AG10803 (cell line): ENCODE data around the gene SRRD.

Experiments
- DNase-seq: peaks from one replicate; pipeline ENCODE4 v3.0.0; 2010; ENCODE audit warnings: low read depth
- H3K4me3 ChIP-seq: 2 replicates; pipeline ENCODE4 v1.5.1; 2011; ENCODE audit warnings: mild to moderate bottlenecking, low read length, control low read depth
- TF ChIP-seq, protein P1 (sequence below): conservative IDR thresholded peaks from 2 replicates; pipeline ENCODE4 v1.5.1; 2011; ENCODE audit warnings: mild to moderate bottlenecking, low read length, control low read depth, inconsistent platforms

The SRRD gene

DNA sequence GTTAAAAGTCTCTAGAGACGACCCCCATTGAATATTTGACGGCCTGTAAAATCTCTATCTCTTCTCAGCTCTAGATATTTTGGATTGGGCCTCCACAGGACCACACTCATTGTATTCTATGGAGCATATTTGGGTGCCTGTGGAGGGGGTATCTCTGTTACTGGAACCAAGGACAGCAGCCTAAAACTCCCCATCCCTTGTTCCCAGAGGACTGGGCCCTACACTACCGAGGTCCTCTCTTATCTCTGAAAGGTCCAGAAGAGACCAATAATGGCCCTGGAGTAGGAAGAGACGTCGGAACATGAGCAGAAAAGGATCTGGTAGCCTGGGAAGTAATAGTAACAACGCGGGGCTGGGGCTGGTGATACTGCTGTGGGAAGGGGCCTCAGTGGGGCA is 636 bp upstream of the SRRD start:
- peak overlapping the region; percentile 92 for H3K4me3 ChIP-seq
- no peak for DNase-seq
- TF ChIP-seq, protein P1, sequence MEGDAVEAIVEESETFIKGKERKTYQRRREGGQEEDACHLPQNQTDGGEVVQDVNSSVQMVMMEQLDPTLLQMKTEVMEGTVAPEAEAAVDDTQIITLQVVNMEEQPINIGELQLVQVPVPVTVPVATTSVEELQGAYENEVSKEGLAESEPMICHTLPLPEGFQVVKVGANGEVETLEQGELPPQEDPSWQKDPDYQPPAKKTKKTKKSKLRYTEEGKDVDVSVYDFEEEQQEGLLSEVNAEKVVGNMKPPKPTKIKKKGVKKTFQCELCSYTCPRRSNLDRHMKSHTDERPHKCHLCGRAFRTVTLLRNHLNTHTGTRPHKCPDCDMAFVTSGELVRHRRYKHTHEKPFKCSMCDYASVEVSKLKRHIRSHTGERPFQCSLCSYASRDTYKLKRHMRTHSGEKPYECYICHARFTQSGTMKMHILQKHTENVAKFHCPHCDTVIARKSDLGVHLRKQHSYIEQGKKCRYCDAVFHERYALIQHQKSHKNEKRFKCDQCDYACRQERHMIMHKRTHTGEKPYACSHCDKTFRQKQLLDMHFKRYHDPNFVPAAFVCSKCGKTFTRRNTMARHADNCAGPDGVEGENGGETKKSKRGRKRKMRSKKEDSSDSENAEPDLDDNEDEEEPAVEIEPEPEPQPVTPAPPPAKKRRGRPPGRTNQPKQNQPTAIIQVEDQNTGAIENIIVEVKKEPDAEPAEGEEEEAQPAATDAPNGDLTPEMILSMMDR, result no peak

DNA sequence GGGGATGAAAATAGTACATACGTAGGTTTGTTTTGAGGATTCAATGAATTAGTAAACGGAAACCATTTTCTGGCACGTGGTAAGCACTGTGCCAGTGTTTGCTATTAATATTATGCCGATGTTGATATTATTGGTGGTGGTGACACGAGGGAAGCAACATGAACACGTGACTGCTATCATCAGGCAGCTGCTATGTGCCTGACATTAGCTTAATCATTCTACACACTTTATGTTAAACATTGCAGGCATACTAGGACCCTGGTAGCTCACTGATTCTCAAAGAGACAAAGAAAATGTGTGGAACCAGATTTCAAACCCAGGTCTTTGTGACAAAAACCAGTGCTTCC is 656 bp downstream of the SRRD start:
- TF ChIP-seq, protein P1, result no peak
- no peak for DNase-seq
- peak overlapping the region; percentile 77 for H3K4me3 ChIP-seq

DNA sequence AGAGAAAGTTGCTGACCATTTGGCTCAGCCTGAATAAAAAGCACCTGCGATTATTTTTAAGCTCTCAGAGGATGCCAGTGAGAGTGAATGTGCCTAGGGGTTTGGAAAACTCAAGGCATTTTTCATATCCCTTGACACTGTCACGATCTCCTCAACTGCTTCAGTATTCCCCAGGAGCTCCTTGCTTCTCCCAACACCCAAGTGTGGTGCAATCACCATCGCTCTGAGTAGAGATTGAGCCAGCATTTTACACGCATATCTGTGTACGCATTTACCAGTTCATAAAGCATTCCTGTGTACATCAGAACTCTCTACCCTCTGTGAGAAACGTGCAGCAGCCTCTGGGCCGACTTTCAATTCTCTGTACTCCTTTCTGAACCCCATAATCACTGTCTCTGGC is 1.3 kb downstream of the SRRD start:
- TF ChIP-seq, protein P1, result no peak
- DNase-seq, result peak; percentile 60
- peak overlapping the region; percentile 12 for H3K4me3 ChIP-seq

DNA sequence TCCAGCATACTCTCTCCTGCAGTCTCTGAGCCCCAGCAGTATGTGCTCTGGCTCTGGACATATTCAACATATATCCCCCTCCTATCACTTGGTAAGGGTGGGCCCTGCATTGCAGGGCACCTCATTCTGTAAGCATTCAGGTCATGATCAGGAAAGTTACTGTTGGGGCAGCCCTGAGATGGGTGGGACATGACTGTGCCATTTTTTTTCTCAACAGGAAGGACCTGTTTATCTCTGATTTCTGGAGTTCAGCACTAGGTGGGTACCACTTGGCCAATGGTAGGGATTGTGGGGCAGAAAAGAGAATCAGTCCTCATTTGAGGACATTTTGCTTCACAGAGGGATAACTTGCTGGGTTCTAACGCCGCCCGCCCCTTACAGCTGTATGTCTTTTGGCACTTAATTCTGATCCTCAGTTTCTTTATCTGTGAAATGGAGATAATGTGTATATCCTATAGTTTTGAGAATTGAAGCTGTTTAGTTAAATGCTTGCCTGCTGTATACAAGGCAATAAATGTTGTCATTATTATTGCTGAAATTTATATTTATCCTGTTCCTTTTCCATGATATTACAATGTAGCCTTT is 2.2 kb downstream of the SRRD start:
- H3K4me3 ChIP-seq, result no peak overlapping the region
- no peak for DNase-seq
- TF ChIP-seq, protein P1, result no peak

DNA sequence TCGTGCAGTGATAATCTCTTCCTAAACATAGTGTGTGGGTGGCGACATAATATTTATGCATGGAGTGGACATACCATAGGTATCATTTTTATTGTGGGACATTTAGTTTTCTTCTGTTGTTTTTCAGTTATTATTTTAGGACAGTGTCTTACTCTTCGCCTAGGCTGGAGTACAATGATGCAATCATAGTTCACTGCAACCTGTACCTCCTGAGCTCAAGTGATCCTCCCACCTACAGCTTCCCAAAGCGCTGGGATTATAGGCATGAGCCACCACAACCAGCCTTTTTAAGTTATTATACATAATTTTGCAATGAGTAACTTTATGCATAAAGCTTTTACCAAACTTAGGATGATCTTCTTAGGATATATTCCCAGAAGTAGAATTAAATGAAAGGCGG is 2.7 kb downstream of the SRRD start:
- DNase-seq, result no peak
- no peak overlapping the region for H3K4me3 ChIP-seq
- TF ChIP-seq, protein P1, result no peak

DNA sequence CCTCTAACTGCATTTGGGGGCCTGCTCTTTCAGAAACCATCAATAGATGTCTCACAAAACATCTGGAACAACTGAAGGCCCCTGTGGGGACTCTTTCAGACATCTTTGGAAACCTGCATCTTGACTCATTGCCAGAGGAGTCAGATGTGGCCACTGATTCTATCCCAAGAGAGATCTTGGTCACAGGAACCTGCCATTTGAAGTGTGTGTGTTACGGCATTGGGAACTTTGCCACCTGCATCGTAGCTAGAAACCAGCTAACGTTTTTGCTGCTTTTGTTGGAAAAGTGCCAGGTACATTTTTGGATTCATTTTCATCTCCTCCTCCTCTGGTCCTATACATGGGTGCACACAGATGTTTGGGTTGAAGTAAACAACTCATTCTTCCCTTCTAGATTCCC is 4.3 kb downstream of the SRRD start:
- TF ChIP-seq, protein P1, result no peak
- no peak for DNase-seq

DNA sequence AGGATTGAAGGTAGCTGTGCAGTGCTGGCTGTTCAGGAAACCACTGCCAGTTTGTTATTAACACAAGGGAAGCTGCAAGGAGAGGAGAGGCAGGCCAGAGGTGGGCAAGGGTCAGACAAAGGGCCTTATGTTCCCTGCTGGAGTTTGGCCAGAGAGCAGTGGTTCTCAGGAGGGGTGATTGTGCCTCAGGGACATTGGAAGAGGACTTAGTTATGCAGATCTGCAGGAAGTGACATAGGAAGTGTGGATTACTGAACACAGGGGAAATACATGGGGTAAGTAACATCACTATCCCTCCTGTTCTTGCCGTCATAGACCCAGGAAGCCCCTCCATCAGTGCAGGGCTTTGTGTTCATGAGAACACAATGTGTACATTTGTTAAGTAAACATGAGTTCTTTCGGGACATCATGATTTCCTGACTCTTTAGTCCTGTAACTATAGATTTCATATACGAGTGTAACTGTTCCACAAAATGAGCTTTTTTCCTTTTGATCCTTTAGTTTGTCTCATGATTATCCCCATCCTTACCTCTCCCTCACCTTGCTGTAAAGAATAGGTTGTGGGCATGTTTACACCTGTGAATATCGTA is 5.9 kb downstream of the SRRD start:
- TF ChIP-seq, protein P1, result no peak
- no peak for DNase-seq
- no peak overlapping the region for H3K4me3 ChIP-seq

More for the DNA sequence above, 4.3 kb downstream of the SRRD start:
- H3K4me3 ChIP-seq, result no peak overlapping the region
